HG03457 (cell line): Measurements from ENCODE around the gene ARHGEF40.
A peak's percentile ranks its signal among the peaks of the same experiment; 100 is the strongest.

Source experiments
- ATAC-seq: cut with Tn5 transposase; IDR thresholded peaks from one replicate; pipeline ENCODE4 v1.9.1; 2021; ENCODE audit warnings: moderate number of reproducible peaks; ENCODE audit not compliant: unreplicated experiment

The ARHGEF40 gene

DNA sequence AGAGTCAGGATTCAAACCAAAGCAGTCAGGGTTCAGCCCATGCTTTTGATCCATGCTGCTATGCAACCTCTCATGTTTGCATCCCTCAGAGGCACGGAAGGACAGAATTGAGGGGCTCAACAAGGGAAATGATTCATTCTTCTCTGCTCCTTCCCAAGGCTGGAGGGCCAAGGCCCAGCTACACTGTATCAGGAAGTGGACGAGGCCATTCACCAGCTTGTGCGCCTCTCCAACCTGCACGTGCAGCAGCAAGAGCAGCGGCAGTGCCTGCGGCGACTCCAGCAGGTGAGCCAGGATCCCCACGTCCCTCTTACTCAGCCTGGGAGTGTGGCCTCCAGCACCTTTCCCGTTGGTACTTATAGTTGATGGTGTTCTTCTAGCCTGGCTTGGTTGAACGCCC is 8.6 kb downstream of the ARHGEF40 start:
- no peak for ATAC-seq

DNA sequence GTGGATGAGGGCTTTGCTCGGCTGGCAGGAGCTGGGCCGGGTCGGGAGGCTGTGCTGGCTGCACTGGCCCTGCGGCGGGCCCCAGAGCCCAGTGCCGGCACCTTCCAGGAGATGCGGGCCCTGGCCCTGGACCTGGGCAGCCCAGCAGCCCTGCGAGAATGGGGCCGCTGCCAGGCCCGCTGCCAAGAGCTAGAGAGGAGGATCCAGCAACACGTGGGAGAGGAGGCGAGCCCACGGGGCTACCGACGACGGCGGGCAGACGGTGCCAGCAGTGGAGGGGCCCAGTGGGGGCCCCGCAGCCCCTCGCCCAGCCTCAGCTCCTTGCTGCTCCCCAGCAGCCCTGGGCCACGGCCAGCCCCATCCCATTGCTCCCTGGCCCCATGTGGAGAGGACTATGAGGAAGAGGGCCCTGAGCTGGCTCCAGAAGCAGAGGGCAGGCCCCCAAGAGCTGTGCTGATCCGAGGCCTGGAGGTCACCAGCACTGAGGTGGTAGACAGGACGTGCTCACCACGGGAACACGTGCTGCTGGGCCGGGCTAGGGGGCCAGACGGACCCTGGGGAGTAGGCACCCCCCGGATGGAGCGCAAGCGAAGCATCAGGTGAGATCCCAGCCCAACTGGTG is 11.5 kb downstream of the ARHGEF40 start:
- no peak for ATAC-seq

DNA sequence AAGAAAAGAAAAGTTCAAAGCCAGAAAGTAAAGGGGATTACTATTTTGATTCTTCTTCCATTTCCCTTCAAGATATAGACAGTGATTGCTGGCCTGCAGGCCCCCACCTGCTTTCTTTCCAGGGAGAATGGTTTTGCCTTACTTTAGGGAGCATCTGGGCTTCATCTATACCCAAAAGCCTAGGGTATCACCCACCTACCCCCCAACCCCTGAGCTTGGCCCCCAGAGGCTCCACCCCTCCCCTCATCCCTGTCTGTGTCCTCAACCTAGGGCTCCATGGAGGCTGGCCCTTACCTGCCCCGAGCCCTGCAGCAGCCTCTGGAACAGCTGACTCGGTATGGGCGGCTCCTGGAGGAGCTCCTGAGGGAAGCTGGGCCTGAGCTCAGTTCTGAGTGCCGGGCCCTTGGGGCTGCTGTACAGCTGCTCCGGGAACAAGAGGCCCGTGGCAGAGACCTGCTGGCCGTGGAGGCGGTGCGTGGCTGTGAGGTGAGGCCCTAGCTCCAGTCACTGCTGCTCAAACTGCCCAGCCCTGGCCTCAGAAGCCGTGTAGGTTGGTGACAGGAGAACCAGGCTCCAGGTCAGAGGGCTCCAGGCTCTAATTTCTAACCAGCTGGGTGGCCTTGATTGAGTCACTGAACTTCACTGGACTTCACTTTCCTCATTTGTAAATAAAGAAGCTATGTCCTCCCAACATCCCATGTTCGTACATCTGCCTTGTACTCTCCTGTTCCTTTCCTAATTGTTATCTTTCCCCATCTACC is 13.6 kb downstream of the ARHGEF40 start:
- ATAC-seq = no peak

DNA sequence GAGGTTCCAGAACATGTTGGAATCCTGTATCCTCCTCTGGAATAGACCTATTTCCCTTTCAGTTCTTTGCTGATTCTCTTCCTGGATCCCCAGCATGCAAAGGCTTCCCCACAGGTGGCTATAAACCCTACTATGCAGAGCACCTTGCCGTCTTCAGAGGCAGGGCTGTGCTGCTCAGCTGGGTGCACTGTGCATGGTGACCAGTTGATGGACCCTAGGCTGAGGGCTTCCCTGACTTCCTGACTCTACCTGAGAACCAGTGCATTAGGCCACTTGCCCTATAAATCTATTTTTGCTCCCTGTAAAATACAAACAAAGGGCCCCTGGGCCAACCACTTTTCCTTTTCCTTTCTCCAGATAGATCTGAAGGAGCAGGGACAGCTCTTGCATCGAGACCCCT is 14.3 kb downstream of the ARHGEF40 start:
- ATAC-seq = no peak

DNA sequence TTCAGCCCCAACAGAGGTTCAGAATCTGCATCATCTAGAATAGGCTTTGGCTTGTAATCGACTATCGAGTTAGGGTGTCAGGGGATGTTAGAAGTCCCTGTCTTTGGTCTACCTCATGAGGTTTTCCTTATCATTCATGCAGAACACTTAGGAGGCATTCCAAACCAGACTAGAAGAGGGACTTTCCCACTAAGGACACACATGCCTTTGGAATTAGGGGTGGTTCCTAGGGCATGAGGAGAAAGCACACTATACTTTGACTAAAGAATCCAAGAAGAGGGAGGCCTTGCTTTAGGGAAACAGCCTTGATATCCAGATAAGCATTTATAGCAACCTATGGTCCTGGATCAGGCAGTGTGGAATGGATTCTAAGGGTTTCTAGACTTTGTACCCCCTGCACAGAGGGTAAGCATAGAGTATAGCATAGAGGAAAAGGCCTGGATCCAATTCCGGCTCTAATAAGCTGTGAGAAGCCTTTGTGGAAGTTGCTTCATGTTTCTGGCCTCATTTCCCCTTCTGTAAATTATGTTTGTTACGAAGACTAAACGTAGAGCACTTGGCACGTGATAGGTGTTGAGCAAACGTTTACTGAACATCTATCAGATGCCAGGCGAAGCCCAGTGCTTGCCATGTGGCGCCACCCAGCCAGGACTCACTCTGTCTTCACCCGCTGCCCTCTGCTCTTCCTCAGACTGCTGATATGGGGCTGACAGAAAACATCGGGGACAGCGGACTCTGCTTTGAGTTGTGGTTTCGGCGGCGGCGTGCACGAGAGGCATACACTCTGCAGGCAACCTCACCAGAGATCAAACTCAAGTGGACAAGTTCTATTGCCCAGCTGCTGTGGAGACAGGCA is 15.1 kb downstream of the ARHGEF40 start:
- no peak for ATAC-seq

DNA sequence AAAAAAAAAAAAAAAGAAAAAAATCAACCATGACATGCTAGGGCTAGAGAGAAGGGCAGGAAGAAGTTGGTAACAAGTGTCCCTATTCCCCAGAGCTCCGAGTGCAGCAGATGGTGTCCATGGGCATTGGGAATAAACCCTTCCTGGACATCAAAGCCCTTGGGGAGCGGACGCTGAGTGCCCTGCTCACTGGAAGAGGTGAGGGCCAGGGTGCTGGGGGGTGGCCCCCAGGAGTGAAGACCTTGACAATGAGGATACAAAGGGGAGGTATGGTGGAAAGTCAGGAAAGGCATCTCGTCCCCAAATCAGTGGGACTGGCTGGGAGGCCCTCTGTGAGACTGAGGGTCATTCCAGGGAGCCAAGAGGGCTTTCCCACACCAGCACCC is 16.8 kb downstream of the ARHGEF40 start:
- ATAC-seq = no peak

DNA sequence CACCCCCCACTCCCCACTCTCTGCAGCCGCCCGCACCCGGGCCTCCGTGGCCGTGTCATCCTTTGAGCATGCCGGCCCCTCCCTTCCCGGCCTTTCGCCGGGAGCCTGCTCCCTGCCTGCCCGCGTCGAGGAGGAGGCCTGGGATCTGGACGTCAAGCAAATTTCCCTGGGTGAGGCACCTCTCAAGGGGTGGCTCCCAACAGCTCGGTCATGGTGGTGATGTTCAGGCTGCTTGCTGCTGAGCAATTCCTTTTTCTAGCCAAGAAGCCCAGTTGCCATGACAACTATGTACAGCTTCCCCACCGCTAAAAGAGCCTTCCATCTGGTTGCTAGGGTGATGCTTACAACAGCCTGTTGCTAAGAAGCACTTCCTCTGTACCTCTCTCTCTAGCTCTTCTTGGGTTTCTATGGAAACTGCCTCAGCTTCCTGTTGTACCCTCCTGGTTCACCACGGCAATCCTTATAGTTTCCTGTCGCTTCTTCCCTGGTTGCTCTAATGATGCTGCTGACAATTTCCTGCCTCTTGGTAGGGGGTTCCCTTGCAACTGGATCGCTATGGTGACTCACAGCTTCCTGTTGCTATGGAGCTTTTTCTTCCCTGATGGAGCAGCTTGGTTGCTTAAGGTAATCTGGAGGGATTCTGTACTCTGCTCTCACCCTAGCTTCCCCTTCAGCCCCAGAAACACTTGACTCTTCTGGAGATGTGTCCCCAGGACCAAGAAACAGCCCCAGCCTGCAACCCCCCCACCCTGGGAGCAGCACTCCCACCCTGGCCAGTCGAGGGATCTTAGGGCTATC is 17.4 kb downstream of the ARHGEF40 start:
- ATAC-seq = no peak

DNA sequence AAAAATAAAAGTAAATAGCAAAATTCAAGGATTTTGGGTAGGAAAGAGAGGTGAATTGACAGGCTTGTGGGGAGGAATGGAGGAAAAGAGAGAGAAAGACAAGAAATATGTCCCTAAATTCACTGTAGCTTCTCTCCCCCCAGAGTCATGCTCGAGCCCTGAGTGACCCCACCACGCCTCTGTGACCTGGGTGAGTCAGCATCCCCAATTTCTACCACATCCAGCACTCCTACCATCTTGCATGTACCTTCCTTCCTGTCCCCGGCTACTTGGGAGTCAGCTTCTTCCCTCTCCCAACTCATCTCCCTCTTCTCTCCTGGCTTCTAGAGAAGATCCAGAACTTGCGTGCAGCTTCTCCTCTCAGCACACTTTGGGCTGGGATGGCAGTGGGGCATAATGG is 18.6 kb downstream of the ARHGEF40 start:
- no peak for ATAC-seq

DNA sequence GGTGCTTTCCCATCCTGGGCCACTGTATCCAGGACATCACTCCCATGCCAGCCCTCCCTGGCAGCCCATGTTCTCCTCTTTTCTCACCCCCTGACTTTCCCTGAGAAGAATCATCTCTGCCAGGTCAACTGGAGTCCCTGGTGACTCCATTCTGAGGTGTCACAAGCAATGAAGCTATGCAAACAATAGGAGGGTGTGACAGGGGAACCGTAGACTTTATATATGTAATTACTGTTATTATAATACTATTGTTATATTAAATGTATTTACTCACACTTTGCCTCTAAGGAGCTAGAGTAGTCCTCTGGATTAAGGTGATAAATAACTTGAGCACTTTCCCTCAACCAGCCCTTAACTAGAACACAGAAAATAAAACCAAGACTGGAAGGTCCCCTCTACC is 19.2 kb downstream of the ARHGEF40 start:
- no peak for ATAC-seq

DNA sequence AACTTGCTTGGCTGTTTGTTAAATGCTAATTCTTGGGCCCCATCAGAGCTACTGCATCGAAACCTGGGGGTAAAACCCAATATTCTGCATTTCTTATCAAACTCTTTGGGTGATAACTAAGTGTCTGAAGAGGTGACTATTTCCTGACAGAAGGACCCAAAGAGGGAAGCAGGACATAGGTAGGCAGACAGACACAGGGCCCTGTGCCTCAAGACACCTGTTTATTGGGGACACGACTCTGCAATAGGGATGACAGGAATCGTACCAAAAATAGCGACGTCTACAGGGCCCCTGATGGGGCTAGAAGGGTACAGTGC is 19.7 kb downstream of the ARHGEF40 start:
- no peak for ATAC-seq

DNA sequence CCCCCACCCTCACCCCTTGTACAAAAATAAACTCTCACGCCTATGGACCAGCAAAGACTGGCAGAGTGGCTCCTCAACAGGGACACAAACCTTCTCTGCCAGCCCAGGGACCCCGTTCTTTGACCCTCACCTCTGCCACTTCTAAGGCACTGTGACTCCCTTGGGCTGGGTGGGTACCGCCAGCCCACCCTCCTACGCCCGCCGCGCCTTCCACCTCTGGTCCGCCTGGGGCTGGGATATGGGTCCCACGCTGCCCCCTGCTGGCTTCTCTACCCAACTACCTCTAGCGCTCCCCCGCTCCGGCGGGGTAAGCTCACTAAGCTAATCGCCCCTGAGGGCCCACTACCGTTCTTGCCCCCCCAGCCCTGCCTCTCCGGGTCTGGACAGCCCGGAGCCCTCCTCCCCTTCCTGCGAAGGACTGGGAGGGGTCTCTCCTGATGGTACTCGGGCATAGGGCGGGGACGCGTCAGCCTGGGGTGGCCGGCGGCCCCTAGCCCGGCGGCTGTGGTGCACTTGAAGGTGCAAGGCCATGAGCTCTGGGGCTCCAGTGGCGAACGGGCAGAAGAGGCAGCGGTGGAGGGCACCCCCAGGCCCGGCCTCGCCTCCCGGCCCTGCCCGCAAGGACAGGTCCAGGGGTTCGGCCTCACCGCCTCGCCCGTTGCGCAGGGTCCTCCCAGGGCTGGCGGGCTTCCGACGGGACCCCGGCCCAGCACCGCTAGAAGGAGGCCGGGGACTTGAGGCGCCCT is 20.3 kb downstream of the ARHGEF40 start:
- ATAC-seq = no peak

DNA sequence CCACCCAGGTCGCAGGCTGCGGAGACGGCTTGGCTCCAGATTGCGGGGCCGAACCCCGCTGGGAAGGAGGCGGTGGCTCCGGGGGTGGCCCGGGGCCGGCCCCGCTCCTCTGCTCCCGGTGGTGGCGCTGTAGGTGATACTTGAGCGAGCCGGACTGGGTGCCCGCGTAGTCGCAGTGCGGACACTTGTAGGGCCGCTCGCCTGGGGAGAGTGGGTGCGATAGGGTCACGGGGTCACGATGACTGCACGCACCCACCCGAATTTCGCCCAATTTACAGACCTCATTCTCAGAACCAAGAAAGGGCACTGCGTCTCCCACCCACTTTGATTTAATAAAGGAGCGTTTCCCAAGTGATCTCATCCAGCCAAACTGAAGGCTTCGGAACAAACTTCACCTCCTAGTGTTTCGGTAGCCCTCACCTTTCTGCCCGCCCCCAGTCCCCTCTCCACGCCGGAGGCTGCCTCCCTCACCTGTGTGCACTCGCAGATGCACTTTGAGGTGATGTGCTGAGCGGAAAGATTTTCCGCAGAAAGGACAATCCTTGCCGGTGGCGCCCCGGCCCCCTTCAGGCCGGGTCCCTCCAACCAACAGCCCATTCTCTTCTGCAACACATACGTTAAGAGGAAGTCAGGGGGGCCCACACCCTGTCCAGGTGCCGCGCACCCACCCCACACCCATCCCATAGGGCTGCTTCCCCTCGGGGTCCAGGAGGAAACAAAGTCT is 21.0 kb downstream of the ARHGEF40 start:
- ATAC-seq = no peak

DNA sequence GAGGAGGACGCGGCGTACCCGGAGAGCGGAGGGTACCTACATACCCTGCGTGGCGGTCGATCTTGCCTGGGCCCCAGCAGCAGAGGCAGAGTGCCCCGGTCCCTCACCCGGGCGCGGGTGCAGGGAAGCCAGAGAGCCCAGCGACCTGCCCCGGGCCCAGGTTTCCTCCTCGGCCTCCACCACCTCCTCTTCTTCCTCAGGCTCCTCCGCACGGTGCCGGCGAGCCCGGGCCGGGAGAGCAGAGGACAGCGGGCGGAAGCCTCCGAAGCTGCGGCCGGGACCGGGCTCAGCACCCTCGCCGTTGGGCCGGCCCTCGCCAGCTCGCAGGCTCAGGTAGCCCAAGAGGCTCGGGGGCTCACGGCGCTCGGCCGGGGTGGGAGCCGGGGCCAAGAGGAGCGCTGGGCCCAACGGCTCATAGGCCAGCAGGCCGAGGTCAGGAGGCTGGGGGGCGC is 21.7 kb downstream of the ARHGEF40 start:
- no peak for ATAC-seq

DNA sequence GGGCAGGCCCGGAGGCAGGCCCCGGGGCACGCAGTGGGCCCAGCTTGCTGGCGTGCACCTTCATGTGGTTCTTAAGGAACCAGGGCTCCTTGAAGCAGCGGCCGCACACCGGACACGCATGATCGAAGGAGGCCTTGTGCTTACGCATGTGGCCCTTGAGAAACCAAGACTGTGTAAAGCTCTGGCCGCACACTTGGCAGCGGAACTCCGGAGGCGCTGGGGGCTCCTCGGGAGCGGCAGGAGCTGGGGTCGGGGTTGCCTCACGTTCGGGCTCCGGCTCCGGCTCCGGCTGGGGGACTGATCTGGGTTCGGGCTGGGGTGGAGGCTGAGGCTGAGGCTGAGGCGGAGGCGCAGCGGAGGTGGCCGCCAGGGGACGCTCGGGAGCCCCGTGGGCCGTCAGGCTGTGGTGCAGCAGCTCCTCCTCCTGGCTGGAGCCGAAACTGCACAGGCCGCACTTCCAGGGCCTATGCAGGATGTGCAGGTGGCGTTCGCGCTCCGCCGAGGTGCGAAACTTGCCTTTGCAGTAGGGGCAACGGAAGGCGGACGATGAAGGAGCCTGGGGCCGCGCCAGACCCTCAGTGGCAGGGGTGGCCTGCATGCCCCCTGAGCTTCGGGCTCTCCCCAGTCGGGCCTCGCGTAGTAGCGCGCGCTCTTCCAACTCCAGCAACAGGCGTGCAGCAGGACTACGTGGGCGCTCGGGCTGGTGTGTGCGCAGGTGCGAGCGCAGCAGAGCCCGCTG is 22.3 kb downstream of the ARHGEF40 start:
- peak; percentile 61 for ATAC-seq

DNA sequence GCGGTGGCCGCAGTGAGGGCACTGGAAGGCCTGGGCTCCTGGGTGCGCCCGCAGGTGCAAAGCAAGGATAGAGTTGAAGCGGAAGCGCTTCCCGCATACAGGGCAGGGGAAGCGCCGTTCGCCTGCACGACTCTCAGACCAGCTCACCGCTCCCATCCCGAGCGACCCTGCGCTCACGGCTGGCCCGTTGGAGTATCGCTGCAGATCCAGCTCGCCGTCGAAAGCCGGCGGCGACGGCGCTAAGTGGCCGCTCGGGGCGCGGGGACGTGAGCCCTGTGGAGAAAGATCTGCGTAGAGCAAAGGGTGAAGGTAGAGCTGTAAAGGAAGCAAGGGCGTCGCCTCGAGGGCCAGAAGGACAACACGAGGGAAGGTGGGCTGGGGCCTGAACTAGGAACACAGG is 22.9 kb downstream of the ARHGEF40 start:
- ATAC-seq = no peak

DNA sequence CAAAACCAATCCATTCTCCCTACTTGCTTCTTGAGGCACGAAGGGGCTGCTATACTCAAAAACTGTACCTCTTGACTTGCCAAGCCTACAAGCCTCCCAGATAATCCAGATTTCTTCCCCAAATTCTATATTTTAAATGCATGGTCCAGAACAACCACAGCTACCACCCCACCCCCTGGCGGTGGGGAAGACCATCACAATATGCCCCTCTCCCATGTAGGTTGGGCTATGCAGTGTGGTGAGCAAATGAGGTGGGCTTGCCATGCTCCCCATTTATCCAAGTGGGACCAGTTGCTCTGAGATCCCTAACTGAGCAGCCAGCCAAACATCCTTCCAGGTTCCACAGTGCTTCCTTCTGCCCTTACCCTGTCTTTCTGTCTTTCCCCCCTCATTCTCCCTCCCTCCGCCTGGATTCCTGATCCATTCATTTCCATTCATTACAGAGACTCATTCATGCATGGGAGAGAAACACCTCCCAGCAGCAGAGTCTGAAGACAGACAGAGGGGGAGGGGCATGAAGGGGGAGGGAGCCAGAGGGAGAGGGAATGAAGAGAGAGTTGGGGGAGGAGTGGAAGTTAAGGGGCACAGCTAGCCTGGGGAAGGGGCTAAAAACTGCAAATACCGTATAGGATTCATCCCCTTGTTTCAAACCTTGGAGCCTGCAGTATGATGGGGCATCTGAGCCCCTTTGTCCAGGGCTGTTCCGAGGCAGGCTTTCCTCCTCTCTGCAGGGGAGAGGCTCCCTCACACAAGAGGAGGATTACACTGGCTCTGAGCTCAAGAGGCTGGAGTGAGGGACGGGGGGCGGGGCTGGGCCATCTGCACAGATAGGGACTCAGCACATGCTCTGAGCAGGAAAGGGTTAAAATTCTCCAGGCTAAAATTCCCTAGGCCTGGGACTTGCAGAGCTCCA is 23.9 kb downstream of the ARHGEF40 start:
- no peak for ATAC-seq

DNA sequence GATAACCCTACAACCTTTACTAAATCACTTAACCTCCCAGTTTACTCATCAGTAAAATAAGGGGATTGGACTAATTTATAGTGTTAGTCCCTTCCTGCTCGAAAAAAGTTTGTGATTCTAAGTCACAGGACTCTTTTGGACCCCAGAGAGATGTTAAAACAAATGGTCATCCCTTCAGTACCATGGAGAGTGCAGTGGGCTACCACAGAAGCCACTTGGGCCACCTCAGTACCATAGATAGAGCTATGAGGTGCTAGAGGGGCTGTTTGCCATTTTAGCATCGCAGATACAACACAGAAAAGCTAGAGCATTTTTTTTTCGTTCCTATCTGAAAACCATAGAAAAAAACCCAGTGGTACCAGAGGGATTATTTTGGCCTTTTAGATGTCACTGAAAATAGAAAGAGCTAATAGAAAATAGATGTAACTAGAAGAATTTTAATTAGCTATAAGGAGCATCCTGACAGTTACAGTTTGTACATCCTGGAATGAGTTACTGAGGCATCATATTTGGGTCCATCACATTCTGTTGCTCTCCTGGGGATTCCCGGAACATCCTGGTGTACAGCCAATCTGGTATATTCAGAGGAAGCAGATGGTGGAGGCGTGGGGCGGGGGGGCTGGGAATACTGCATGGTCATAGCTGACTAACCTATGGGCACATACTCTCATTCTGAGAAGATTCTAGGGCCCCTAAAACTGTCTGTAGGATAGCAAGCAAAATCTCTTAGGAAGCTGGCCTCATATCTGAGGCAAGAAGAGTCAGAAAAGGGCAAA is 25.5 kb downstream of the ARHGEF40 start:
- no peak for ATAC-seq
